Measurements from ENCODE around the gene CELSR3. TPM values are rescaled to one million over a fixed set of nuclear protein-coding genes. Genes with fewer than 3 reads are reported as not detected.

The CELSR3 gene
- total and polyA plus RNA-seq, 2 of the 4 experiments (the other 2 are of a cell fraction): 0.18 to 0.63 TPM

GRCh38 chr3:48702320-48702920, 39.7 kb upstream of the CELSR3 start:
- Histone ChIP-seq H3K9me1 (ENCODE audit: insufficient read depth, low read length) (peaks cover 22% of the 10 kb centered on the region), H4K8ac (ENCODE audit: low read depth in 2 of 2, low read length in 2 of 2) (no peak overlapping the region), H2BK120ac (ENCODE audit: low read depth, low read length) (no peak overlapping the region), H3K14ac (replicated peaks; ENCODE audit: low read depth, low read length) (no peak overlapping the region), H3K79me1 (ENCODE audit: low read depth in 1 of 2, low read length in 2 of 2) (peaks cover 18 to 74% of the 10 kb centered on the region in 2 experiments), H3K36me3 (ENCODE audit: control insufficient read depth, insufficient read depth, low read length) (peaks cover 28% of the 10 kb centered on the region), H3K9me3 (ENCODE audit: control insufficient read depth, insufficient read depth, low read length) (no peaks in the 10 kb centered on the region), H3K9ac (ENCODE audit: low read depth, low read length) (no peak overlapping the region), H4K91ac (ENCODE audit: insufficient read depth, low read depth, low read length) (no peak overlapping the region), H3K4ac (ENCODE audit: low read depth, low read length) (no peak overlapping the region), H2AK5ac (ENCODE audit: low read depth, low read length) (no peak overlapping the region), H3K23ac (ENCODE audit: low read depth, low read length) (no peak overlapping the region), H3K27ac (ENCODE audit: insufficient read depth, low read length) (no peak overlapping the region), H2AFZ (replicated peaks; ENCODE audit: low read length, poor library complexity) (no peak overlapping the region), H3K4me1 (ENCODE audit: control insufficient read depth, insufficient read depth, low read length) (peaks cover 3% of the 10 kb centered on the region), H4K20me1 (ENCODE audit: insufficient read depth, low read length) (peaks cover 99% of the 10 kb centered on the region), H4K5ac (ENCODE audit: low read depth, low read length) (no peak overlapping the region), H2BK15ac (ENCODE audit: low read depth, low read length) (no peak overlapping the region), H3K27me3 (ENCODE audit: control insufficient read depth, insufficient read depth, low read length) (no peaks in the 10 kb centered on the region), H3K4me3 (ENCODE audit: insufficient read depth, low read depth, low read length) (no peak overlapping the region), H3K18ac (ENCODE audit: low read depth, low read length) (no peak overlapping the region), H2BK20ac (ENCODE audit: low read depth, low read length) (no peak overlapping the region), H3K56ac (ENCODE audit: extremely low read depth, insufficient read depth, low read length) (no peak overlapping the region), H2AK9ac (replicated peaks; ENCODE audit: low read depth, low read length, poor library complexity) (no peak overlapping the region), H2BK5ac (ENCODE audit: low read depth, low read length, poor library complexity, severe bottlenecking) (no peak overlapping the region), H3K4me2 (ENCODE audit: low read depth, low read length) (no peak overlapping the region)
- intact Hi-C loops (cut with micrococcal nuclease): no loop called here
- DNase-seq (no peak), ATAC-seq (ENCODE audit: low read depth) (no peak)
- in situ Hi-C loops (cut with MboI; ENCODE audit: low sequenced_read_pairs): no loop called here
- no TSS peak for BruUV-seq (replicated peaks)
- WGBS, 2 experiments (ENCODE audit: extremely low coverage in 2 of 2, insufficient read length in 1 of 2): 93% methylated on average over 6 of the region's 6 CpGs; no CpG with 5 or more reads in 1 of the 2 experiments
- dilution Hi-C loops (cut with HindIII; ENCODE audit: low sequenced_read_pairs, unreplicated experiment): no loop called here
- TF ChIP-seq MXI1 (IDR thresholded peaks at IDR 0.05; ENCODE audit: borderline replicate concordance, low read depth, low read length): no peak
- TF ChIP-seq BHLHE40 (IDR thresholded peaks at IDR 0.05; ENCODE audit: low read depth, low read length): no peak
- no peak for TF ChIP-seq RCOR1 (IDR thresholded peaks at IDR 0.05; ENCODE audit: insufficient replicate concordance, low read length)
- TF ChIP-seq USF2 (IDR thresholded peaks at IDR 0.05; ENCODE audit: low read depth, low read length): no peak
- no peak for TF ChIP-seq FOS (IDR thresholded peaks at IDR 0.05; ENCODE audit: low read depth, low read length)
- no peak for TF ChIP-seq CTCF (conservative IDR thresholded peaks at IDR 0.05; ENCODE audit: low read depth, low read length)
- no peak for TF ChIP-seq MAFK (IDR thresholded peaks at IDR 0.05; ENCODE audit: low read depth, low read length)
- TF ChIP-seq SMC3 (IDR thresholded peaks at IDR 0.05; ENCODE audit: low read depth, low read length): no peak
- TF ChIP-seq RAD21 (IDR thresholded peaks at IDR 0.05; ENCODE audit: low read length): no peak
- no peak for TF ChIP-seq MAZ (IDR thresholded peaks at IDR 0.05; ENCODE audit: borderline replicate concordance, low read depth, low read length)
- TF ChIP-seq CHD1 (IDR thresholded peaks at IDR 0.05; ENCODE audit: low read depth, low read length): no peak
- TF ChIP-seq POLR2A (IDR thresholded peaks at IDR 0.05; ENCODE audit: low read depth, low read length): no peak
- TF ChIP-seq, protein P1, sequence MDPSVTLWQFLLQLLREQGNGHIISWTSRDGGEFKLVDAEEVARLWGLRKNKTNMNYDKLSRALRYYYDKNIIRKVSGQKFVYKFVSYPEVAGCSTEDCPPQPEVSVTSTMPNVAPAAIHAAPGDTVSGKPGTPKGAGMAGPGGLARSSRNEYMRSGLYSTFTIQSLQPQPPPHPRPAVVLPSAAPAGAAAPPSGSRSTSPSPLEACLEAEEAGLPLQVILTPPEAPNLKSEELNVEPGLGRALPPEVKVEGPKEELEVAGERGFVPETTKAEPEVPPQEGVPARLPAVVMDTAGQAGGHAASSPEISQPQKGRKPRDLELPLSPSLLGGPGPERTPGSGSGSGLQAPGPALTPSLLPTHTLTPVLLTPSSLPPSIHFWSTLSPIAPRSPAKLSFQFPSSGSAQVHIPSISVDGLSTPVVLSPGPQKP (IDR thresholded peaks at IDR 0.05; ENCODE audit: borderline replicate concordance, low read depth, low read length): no peak
- no peak for TF ChIP-seq RFX5 (IDR thresholded peaks at IDR 0.05; ENCODE audit: low read depth, low read length)
- ChIA-PET POLR2A (ENCODE audit: unreplicated experiment) (no interaction called here), CTCF (no interaction called here)
